H9 (cell line): Measurements from ENCODE around the gene KCNJ10. TPM values are rescaled to one million over a fixed set of nuclear protein-coding genes. Genes with fewer than 3 reads are reported as not detected.

Source experiments
- DNase-seq: peaks from one replicate; pipeline ENCODE4 v3.0.0-alpha.2; 2017
- H2AFZ ChIP-seq: one replicate; pipeline ENCODE4 v1.6.1; 2013; ENCODE audit warnings: mild to moderate bottlenecking, low read length, control low read depth, moderate library complexity
- H2AK5ac ChIP-seq: 2 replicates; pipeline ENCODE4 v1.6.1; 2013; ENCODE audit warnings: low read length, control low read depth, mixed read lengths; ENCODE audit not compliant: insufficient read length
- H2BK120ac ChIP-seq: one replicate; pipeline ENCODE4 v1.6.1; 2013; ENCODE audit warnings: low read depth, mild to moderate bottlenecking, low read length, control low read depth, inconsistent platforms; ENCODE audit not compliant: poor library complexity, severe bottlenecking
- H2BK12ac ChIP-seq: 2 replicates; pipeline ENCODE4 v1.6.1; 2013; ENCODE audit warnings: low read length, control low read depth, mixed read lengths, low read depth; ENCODE audit not compliant: insufficient read length
- H2BK15ac ChIP-seq: 2 replicates; pipeline ENCODE4 v1.6.1; 2013; ENCODE audit warnings: low read depth, low read length, control low read depth
- H2BK20ac ChIP-seq: one replicate; pipeline ENCODE4 v1.6.1; 2013; ENCODE audit warnings: low read depth, mild to moderate bottlenecking, low read length, control low read depth, inconsistent platforms; ENCODE audit not compliant: poor library complexity, severe bottlenecking
- H2BK5ac ChIP-seq: 2 replicates; pipeline ENCODE4 v1.6.1; 2013; ENCODE audit warnings: low read length, control low read depth, mixed read lengths; ENCODE audit not compliant: insufficient read length
- H3K14ac ChIP-seq: 2 replicates; pipeline ENCODE4 v1.6.1; 2013; ENCODE audit warnings: low read length, control low read depth; ENCODE audit not compliant: insufficient read depth
- H3K18ac ChIP-seq: 2 replicates; pipeline ENCODE4 v1.6.1; 2013; ENCODE audit warnings: low read depth, mild to moderate bottlenecking, mixed read lengths, low read length, control low read depth; ENCODE audit not compliant: insufficient read length
- H3K23ac ChIP-seq: 2 replicates; pipeline ENCODE4 v1.6.1; 2013; ENCODE audit warnings: low read length, control low read depth, mixed read lengths, low read depth; ENCODE audit not compliant: insufficient read length
- H3K23me2 ChIP-seq: 2 replicates; pipeline ENCODE4 v1.6.1; 2013; ENCODE audit warnings: low read depth, mild to moderate bottlenecking, mixed read lengths, low read length, control low read depth; ENCODE audit not compliant: insufficient read length, poor library complexity, severe bottlenecking
- H3K27ac ChIP-seq: 2 replicates; pipeline ENCODE4 v1.5.1; 2013; ENCODE audit warnings: low read length, control low read depth, mixed read lengths, low read depth; ENCODE audit not compliant: insufficient read length
- H3K27me3 ChIP-seq: 2 replicates; pipeline ENCODE4 v1.6.1; 2013; ENCODE audit warnings: low read length, control low read depth, inconsistent platforms; ENCODE audit not compliant: insufficient read depth
- H3K4ac ChIP-seq: 2 replicates; pipeline ENCODE4 v1.6.1; 2013; ENCODE audit warnings: low read depth, mild to moderate bottlenecking, control low read depth, inconsistent platforms, low read length, moderate library complexity
- H3K4me1 ChIP-seq: 2 replicates; pipeline ENCODE4 v1.6.1; 2013; ENCODE audit warnings: low read length, control low read depth, inconsistent platforms; ENCODE audit not compliant: insufficient read depth
- H3K4me2 ChIP-seq: 2 replicates; pipeline ENCODE4 v1.6.1; 2013; ENCODE audit warnings: low read length, control low read depth, mixed read lengths; ENCODE audit not compliant: insufficient read length, insufficient read depth
- H3K56ac ChIP-seq: 2 replicates; pipeline ENCODE4 v1.6.1; 2013; ENCODE audit warnings: low read depth, mild to moderate bottlenecking, mixed read lengths, low read length, control low read depth; ENCODE audit not compliant: insufficient read length
- H3K79me1 ChIP-seq: 2 replicates; pipeline ENCODE4 v1.6.1; 2013; ENCODE audit warnings: low read depth, mild to moderate bottlenecking, moderate library complexity, low read length, control low read depth, inconsistent platforms; ENCODE audit not compliant: insufficient read depth, poor library complexity, severe bottlenecking
- H3K79me2 ChIP-seq: 2 replicates; pipeline ENCODE4 v1.6.1; 2013; ENCODE audit warnings: low read length, control low read depth, inconsistent platforms; ENCODE audit not compliant: insufficient read depth
- H3K9ac ChIP-seq: 2 replicates; pipeline ENCODE4 v1.6.1; 2013; ENCODE audit warnings: low read length, control low read depth, mixed read lengths; ENCODE audit not compliant: insufficient read length; ENCODE audit errors: extremely low read depth
- H3K9me3 ChIP-seq: one replicate; pipeline ENCODE4 v1.6.1; 2013; ENCODE audit warnings: low read depth, low read length, inconsistent platforms; ENCODE audit not compliant: control insufficient read depth
- H3T11ph ChIP-seq: one replicate; pipeline ENCODE4 v1.6.1; 2013; ENCODE audit warnings: mild to moderate bottlenecking, low read length, control low read depth, inconsistent platforms
- H4K20me1 ChIP-seq: one replicate; pipeline ENCODE4 v1.6.1; 2013; ENCODE audit not compliant: control insufficient read depth, insufficient read length, insufficient read depth
- H4K5ac ChIP-seq: 2 replicates; pipeline ENCODE4 v1.6.1; 2013; ENCODE audit warnings: low read depth, mild to moderate bottlenecking, mixed read lengths, low read length, control low read depth; ENCODE audit not compliant: insufficient read length
- H4K8ac ChIP-seq: replicated peaks from 2 replicates; pipeline ENCODE4 v1.6.1; 2013; ENCODE audit warnings: low read length, control low read depth, mixed read lengths, low read depth; ENCODE audit not compliant: insufficient read length
- H4K91ac ChIP-seq: 2 replicates; pipeline ENCODE4 v1.6.1; 2013; ENCODE audit warnings: low read depth, mild to moderate bottlenecking, moderate library complexity, mixed read lengths, low read length, control low read depth; ENCODE audit not compliant: insufficient read length
- H3K27ac Mint-ChIP-seq, 3 experiments: 2 replicates in 2 of 3; 3 replicates in 1 of 3; pipeline ENCODE4 v1.8.0; 2020 to 2021; ENCODE audit warnings: mixed read lengths in 3 of 3, mild to moderate bottlenecking in 1 of 3, moderate library complexity in 1 of 3
- H3K27me3 Mint-ChIP-seq: 2 replicates; pipeline ENCODE4 v1.8.0; 2021; ENCODE audit warnings: low read depth, mild to moderate bottlenecking, moderate library complexity, mixed read lengths
- H3K36me3 Mint-ChIP-seq, 3 experiments: 2 replicates in 2 of 3; 3 replicates in 1 of 3; pipeline ENCODE4 v1.8.0; 2020 to 2021; ENCODE audit warnings: low read depth in 3 of 3, mixed read lengths in 3 of 3; ENCODE audit not compliant: insufficient read depth in 1 of 3
- H3K4me1 Mint-ChIP-seq, 2 experiments: 2 replicates each; pipeline ENCODE4 v1.8.0; 2020; ENCODE audit warnings: mixed read lengths in 2 of 2
- H3K4me3 Mint-ChIP-seq, 2 experiments: 2 replicates in 1 of 2; 3 replicates in 1 of 2; pipeline ENCODE4 v1.8.0; 2020 to 2021; ENCODE audit warnings: mild to moderate bottlenecking in 2 of 2, mixed read lengths in 2 of 2, moderate library complexity in 1 of 2
- H3K9me3 Mint-ChIP-seq, 2 experiments: 2 replicates in 1 of 2; 3 replicates in 1 of 2; pipeline ENCODE4 v1.8.0; 2020; ENCODE audit warnings: mild to moderate bottlenecking in 2 of 2, mixed read lengths in 2 of 2, moderate library complexity in 1 of 2
- CTCF ChIP-seq: fragments of 200-600 bp; sonication (generic); conservative IDR thresholded peaks from 3 replicates; pipeline ENCODE4 v1.8.0; 2021; ENCODE audit warnings: antibody characterized with exemption, mild to moderate bottlenecking
- WGBS: extraction: QIAGEN DNeasy Blood & Tissue Kit; methylation state at CpG from one replicate; pipeline ENCODE4 v1.1.7; 2013; ENCODE audit warnings: missing lambda C conversion rate, low lambda C conversion rate, mixed read lengths; ENCODE audit not compliant: insufficient read length; ENCODE audit errors: extremely low coverage; 5-methylcytosine and 5-hydroxymethylcytosine counted together
- total RNA-seq: library from RNA; stranded (reverse); gene quantifications from 2 replicates; pipeline ENCODE4 v1.2.1, GENCODE V29; 2021

KCNJ10 gene
- total RNA-seq, 1 experiment from 2014 or later: 0.44 TPM

GRCh38 chr1:160101037-160101716 is 31.2 kb upstream of the KCNJ10 start:
- Mint-ChIP-seq H3K27ac (peak overlapping the region in 1 of 3 experiments; percentile 83; a peak in 3 of 7 replicates), H3K36me3 (no peaks in the 10 kb centered on the region; a peak in 1 of 7 replicates), H3K9me3 (no peaks in the 10 kb centered on the region; a peak in 1 of 5 replicates), H3K4me1 (peaks cover 46 to 57% of the 10 kb centered on the region in 2 experiments), H3K27me3 (peaks cover 6% of the 10 kb centered on the region), H3K4me3 (no peak overlapping the region; a peak in 1 of 5 replicates)
- Histone ChIP-seq H3K56ac (no peak overlapping the region), H4K91ac (no peak overlapping the region), H3K23ac (no peak overlapping the region), H3K18ac (no peak overlapping the region), H3K4me1 (peaks cover 11% of the 10 kb centered on the region), H2BK15ac (no peak overlapping the region), H3K9me3 (no peaks in the 10 kb centered on the region), H3K4ac (no peak overlapping the region), H3K27ac (no peak overlapping the region), H4K8ac (no peak overlapping the region), H3T11ph (no peak overlapping the region), H2BK12ac (no peak overlapping the region), H3K9ac (no peak overlapping the region), H2BK20ac (no peak overlapping the region), H2BK120ac (no peak overlapping the region), H4K20me1 (no peaks in the 10 kb centered on the region), H3K14ac (no peak overlapping the region), H3K23me2 (peaks cover 9% of the 10 kb centered on the region), H3K4me2 (no peak overlapping the region), H4K5ac (no peak overlapping the region), H2BK5ac (no peak overlapping the region), H2AK5ac (no peak overlapping the region), H3K79me2 (peaks cover 3% of the 10 kb centered on the region; the same call in 1 of the 2 replicates), H3K27me3 (no peaks in the 10 kb centered on the region), H3K79me1 (no peaks in the 10 kb centered on the region), H2AFZ (no peak overlapping the region)
- peak; percentile 90 for DNase-seq
- WGBS: no CpG with 5 or more reads among the region's 13 CpGs
- TF ChIP-seq CTCF: peak; percentile 97
